WTC11 (cell line): ENCODE results near the gene ACBD7. TPM values are rescaled to one million over a fixed set of nuclear protein-coding genes. Genes with fewer than 3 reads are reported as not detected.

ENCODE experiments used
- ATAC-seq: fragments of 200-7000 bp; cut with Tn5 transposase; 2 replicates; pipeline ENCODE4 v1.10.0; 2021; ENCODE audit warnings: mild to moderate bottlenecking, moderate library complexity
- CTCF ChIA-PET: fragments of 300-600 bp; sonication (Branson Sonifier 250); formaldehyde crosslinking; loops from one replicate; lab custom pipeline; 2021; ENCODE audit warnings: antibody characterized with exemption; lab: Charles Lee
- POLR2A ChIA-PET: fragments of 350-600 bp; sonication (Branson Sonifier 250); formaldehyde crosslinking; loops from one replicate; lab custom pipeline; 2021; ENCODE audit warnings: antibody characterized with exemption; lab: Charles Lee
- DNase-seq: peaks from one replicate; pipeline ENCODE4 v3.0.0; 2021; ENCODE audit warnings: low spot score
- H3K27ac Mint-ChIP-seq: 2 replicates; pipeline ENCODE4 v1.8.0; 2021; ENCODE audit warnings: mixed read lengths
- H3K27me3 Mint-ChIP-seq: 2 replicates; pipeline ENCODE4 v1.8.0; 2021; ENCODE audit warnings: low read depth, mild to moderate bottlenecking, moderate library complexity, mixed read lengths
- H3K36me3 Mint-ChIP-seq: 2 replicates; pipeline ENCODE4 v1.8.0; 2021; ENCODE audit warnings: mixed read lengths
- H3K4me1 Mint-ChIP-seq: 2 replicates; pipeline ENCODE4 v1.8.0; 2022; ENCODE audit warnings: mixed read lengths
- H3K4me3 Mint-ChIP-seq: 2 replicates; pipeline ENCODE4 v1.8.0; 2021; ENCODE audit warnings: mild to moderate bottlenecking, moderate library complexity, mixed read lengths
- H3K9me3 Mint-ChIP-seq: 2 replicates; pipeline ENCODE4 v1.8.0; 2021; ENCODE audit warnings: mixed read lengths
- ATF1 ChIP-seq: sonication (generic); formaldehyde crosslinking; IDR thresholded peaks from 2 replicates; pipeline ENCODE4 v1.8.1; 2023; ENCODE audit warnings: mild to moderate bottlenecking, moderate library complexity, missing genetic modification reagents
- ELF4 ChIP-seq: sonication (generic); formaldehyde crosslinking; IDR thresholded peaks from 2 replicates; pipeline ENCODE4 v1.8.1; 2022; ENCODE audit warnings: low read depth, mild to moderate bottlenecking, moderate library complexity, missing genetic modification reagents
- ESRRA ChIP-seq: sonication (generic); formaldehyde crosslinking; IDR thresholded peaks from 2 replicates; pipeline ENCODE4 v1.8.1; 2022; ENCODE audit warnings: mild to moderate bottlenecking, missing genetic modification reagents, borderline replicate concordance
- FOXP1 ChIP-seq: sonication (generic); formaldehyde crosslinking; IDR thresholded peaks from 2 replicates; pipeline ENCODE4 v1.8.0; 2022; ENCODE audit warnings: missing genetic modification reagents, mild to moderate bottlenecking, moderate library complexity, borderline replicate concordance
- IRF2 ChIP-seq: sonication (generic); formaldehyde crosslinking; IDR thresholded peaks from 2 replicates; pipeline ENCODE4 v1.8.0; 2022; ENCODE audit warnings: low read depth, missing genetic modification reagents, borderline replicate concordance
- KAT7 ChIP-seq: sonication (generic); formaldehyde crosslinking; IDR thresholded peaks from 2 replicates; pipeline ENCODE4 v1.8.1; 2023; ENCODE audit warnings: missing genetic modification reagents, mild to moderate bottlenecking, borderline replicate concordance
- NR1H2 ChIP-seq: sonication (generic); formaldehyde crosslinking; IDR thresholded peaks from 2 replicates; pipeline ENCODE4 v1.9.0; 2021; ENCODE audit warnings: mild to moderate bottlenecking, moderate library complexity, missing genetic modification reagents
- NR2C2 ChIP-seq: sonication (generic); formaldehyde crosslinking; IDR thresholded peaks from 2 replicates; pipeline ENCODE4 v1.8.0; 2022; ENCODE audit warnings: mild to moderate bottlenecking, missing genetic modification reagents
- RELA ChIP-seq: sonication (generic); formaldehyde crosslinking; IDR thresholded peaks from 2 replicates; pipeline ENCODE4 v1.8.1; 2022; ENCODE audit warnings: missing genetic modification reagents, mild to moderate bottlenecking, borderline replicate concordance
- TP53 ChIP-seq: sonication (generic); formaldehyde crosslinking; IDR thresholded peaks from 2 replicates; pipeline ENCODE4 v1.8.1; 2023; ENCODE audit warnings: mild to moderate bottlenecking, missing genetic modification reagents
- ZNF121 ChIP-seq: sonication (generic); formaldehyde crosslinking; IDR thresholded peaks from 2 replicates; pipeline ENCODE4 v1.8.0; 2023; ENCODE audit warnings: missing genetic modification reagents
- ZNF396 ChIP-seq: fragments of 250-450 bp; sonication (Bioruptor Pico); IDR thresholded peaks from 2 replicates; pipeline ENCODE4 v1.8.0; 2021; ENCODE audit warnings: mild to moderate bottlenecking, moderate library complexity, borderline replicate concordance
- ZNF423 ChIP-seq: fragments of 250-450 bp; sonication (Bioruptor Pico); IDR thresholded peaks from 2 replicates; pipeline ENCODE4 v2.1.2; 2022; ENCODE audit warnings: mild to moderate bottlenecking, moderate library complexity
- total RNA-seq: library from RNA; stranded (reverse); gene quantifications from 3 replicates; pipeline ENCODE4 v1.2.3, GENCODE V29; 2021
- TF ChIP-seq, protein P1 (sequence below): fragments of 250-450 bp; sonication (Bioruptor Pico); IDR thresholded peaks from 2 replicates; pipeline ENCODE4 v1.9.0; 2021; ENCODE audit warnings: mild to moderate bottlenecking
- TF ChIP-seq, protein P2 (sequence below): sonication (generic); formaldehyde crosslinking; IDR thresholded peaks from 2 replicates; pipeline ENCODE4 v1.8.0; 2023; ENCODE audit warnings: missing genetic modification reagents, mild to moderate bottlenecking, borderline replicate concordance
- TF ChIP-seq, protein P3 (sequence below): sonication (generic); formaldehyde crosslinking; IDR thresholded peaks from 2 replicates; pipeline ENCODE4 v1.8.1; 2023; ENCODE audit warnings: mild to moderate bottlenecking, missing genetic modification reagents
- TF ChIP-seq, protein P4 (sequence below): sonication (generic); formaldehyde crosslinking; IDR thresholded peaks from 2 replicates; pipeline ENCODE4 v1.8.0; 2022; ENCODE audit warnings: mild to moderate bottlenecking, missing genetic modification reagents

Gene ACBD7
- total RNA-seq, 1 experiment from 2014 or later = 10.0 TPM

DNA sequence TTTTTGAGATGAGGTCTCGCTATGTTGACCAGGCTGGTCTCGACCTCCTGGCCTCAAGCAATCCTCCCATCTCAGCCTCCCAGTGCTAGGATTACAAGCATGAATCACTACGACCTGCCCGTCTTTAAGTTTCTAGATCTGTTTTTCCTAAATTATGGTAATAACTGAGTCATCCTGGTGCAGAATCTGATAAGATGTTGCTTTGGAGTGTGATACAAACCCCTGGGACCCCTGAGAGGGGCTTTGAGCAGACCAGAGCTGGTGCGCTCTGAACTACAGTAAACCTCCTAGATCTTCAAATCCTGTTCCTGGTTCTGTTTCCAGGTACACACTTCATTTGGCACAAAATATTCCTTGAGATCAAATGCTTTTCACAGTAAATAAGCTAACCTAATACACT is 42.8 kb upstream of the ACBD7 start (continued):
- TF ChIP-seq, protein P1, sequence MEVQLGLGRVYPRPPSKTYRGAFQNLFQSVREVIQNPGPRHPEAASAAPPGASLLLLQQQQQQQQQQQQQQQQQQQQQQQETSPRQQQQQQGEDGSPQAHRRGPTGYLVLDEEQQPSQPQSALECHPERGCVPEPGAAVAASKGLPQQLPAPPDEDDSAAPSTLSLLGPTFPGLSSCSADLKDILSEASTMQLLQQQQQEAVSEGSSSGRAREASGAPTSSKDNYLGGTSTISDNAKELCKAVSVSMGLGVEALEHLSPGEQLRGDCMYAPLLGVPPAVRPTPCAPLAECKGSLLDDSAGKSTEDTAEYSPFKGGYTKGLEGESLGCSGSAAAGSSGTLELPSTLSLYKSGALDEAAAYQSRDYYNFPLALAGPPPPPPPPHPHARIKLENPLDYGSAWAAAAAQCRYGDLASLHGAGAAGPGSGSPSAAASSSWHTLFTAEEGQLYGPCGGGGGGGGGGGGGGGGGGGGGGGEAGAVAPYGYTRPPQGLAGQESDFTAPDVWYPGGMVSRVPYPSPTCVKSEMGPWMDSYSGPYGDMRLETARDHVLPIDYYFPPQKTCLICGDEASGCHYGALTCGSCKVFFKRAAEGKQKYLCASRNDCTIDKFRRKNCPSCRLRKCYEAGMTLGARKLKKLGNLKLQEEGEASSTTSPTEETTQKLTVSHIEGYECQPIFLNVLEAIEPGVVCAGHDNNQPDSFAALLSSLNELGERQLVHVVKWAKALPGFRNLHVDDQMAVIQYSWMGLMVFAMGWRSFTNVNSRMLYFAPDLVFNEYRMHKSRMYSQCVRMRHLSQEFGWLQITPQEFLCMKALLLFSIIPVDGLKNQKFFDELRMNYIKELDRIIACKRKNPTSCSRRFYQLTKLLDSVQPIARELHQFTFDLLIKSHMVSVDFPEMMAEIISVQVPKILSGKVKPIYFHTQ (CRISPR knock-in tag) = no peak
- TF ChIP-seq IRF2 (CRISPR knock-in tag) = no peak

- no peak for ATAC-seq
- no peak for DNase-seq
- Mint-ChIP-seq H3K27ac (no peak overlapping the region), H3K4me3 (no peak overlapping the region), H3K36me3 (peaks cover 27% of the 10 kb centered on the region)
- POLR2A ChIA-PET = no interaction called here
- TF ChIP-seq, protein P2, sequence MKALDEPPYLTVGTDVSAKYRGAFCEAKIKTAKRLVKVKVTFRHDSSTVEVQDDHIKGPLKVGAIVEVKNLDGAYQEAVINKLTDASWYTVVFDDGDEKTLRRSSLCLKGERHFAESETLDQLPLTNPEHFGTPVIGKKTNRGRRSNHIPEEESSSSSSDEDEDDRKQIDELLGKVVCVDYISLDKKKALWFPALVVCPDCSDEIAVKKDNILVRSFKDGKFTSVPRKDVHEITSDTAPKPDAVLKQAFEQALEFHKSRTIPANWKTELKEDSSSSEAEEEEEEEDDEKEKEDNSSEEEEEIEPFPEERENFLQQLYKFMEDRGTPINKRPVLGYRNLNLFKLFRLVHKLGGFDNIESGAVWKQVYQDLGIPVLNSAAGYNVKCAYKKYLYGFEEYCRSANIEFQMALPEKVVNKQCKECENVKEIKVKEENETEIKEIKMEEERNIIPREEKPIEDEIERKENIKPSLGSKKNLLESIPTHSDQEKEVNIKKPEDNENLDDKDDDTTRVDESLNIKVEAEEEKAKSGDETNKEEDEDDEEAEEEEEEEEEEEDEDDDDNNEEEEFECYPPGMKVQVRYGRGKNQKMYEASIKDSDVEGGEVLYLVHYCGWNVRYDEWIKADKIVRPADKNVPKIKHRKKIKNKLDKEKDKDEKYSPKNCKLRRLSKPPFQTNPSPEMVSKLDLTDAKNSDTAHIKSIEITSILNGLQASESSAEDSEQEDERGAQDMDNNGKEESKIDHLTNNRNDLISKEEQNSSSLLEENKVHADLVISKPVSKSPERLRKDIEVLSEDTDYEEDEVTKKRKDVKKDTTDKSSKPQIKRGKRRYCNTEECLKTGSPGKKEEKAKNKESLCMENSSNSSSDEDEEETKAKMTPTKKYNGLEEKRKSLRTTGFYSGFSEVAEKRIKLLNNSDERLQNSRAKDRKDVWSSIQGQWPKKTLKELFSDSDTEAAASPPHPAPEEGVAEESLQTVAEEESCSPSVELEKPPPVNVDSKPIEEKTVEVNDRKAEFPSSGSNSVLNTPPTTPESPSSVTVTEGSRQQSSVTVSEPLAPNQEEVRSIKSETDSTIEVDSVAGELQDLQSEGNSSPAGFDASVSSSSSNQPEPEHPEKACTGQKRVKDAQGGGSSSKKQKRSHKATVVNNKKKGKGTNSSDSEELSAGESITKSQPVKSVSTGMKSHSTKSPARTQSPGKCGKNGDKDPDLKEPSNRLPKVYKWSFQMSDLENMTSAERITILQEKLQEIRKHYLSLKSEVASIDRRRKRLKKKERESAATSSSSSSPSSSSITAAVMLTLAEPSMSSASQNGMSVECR = no peak
- TF ChIP-seq, protein P3, sequence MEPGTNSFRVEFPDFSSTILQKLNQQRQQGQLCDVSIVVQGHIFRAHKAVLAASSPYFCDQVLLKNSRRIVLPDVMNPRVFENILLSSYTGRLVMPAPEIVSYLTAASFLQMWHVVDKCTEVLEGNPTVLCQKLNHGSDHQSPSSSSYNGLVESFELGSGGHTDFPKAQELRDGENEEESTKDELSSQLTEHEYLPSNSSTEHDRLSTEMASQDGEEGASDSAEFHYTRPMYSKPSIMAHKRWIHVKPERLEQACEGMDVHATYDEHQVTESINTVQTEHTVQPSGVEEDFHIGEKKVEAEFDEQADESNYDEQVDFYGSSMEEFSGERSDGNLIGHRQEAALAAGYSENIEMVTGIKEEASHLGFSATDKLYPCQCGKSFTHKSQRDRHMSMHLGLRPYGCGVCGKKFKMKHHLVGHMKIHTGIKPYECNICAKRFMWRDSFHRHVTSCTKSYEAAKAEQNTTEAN = no peak
- TF ChIP-seq ESRRA (CRISPR knock-in tag) (no peak), TP53 (CRISPR knock-in tag) (no peak), NR1H2 (no peak), ZNF423 (no peak), ZNF396 (CRISPR knock-in tag) (no peak), NR2C2 (CRISPR knock-in tag) (no peak), RELA (no peak), ATF1 (CRISPR knock-in tag) (no peak), FOXP1 (CRISPR knock-in tag) (no peak), ZNF121 (CRISPR knock-in tag) (no peak), KAT7 (no peak), ELF4 (no peak)
- TF ChIP-seq, protein P4, sequence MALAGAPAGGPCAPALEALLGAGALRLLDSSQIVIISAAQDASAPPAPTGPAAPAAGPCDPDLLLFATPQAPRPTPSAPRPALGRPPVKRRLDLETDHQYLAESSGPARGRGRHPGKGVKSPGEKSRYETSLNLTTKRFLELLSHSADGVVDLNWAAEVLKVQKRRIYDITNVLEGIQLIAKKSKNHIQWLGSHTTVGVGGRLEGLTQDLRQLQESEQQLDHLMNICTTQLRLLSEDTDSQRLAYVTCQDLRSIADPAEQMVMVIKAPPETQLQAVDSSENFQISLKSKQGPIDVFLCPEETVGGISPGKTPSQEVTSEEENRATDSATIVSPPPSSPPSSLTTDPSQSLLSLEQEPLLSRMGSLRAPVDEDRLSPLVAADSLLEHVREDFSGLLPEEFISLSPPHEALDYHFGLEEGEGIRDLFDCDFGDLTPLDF (CRISPR knock-in tag) = no peak
- TF ChIP-seq, all 79 proteins: peak for 0
- Mint-ChIP-seq H3K27me3 (no peaks in the 10 kb centered on the region), H3K4me1 (no peaks in the 10 kb centered on the region), H3K9me3 (peaks cover 4% of the 10 kb centered on the region)
- CTCF ChIA-PET = no interaction called here
These were observed 36.3 kb upstream of the ACBD7 start for GRCh38 chr10:15124908-15125307.
